HG02938 (cell line): ENCODE results near the gene TOR4A.
"Not testable (repeated sequence)": the region's sequence is repeated elsewhere in the genome, so short reads cannot be mapped to it uniquely, and the experiment has no call there.

Experiments used
- ATAC-seq: cut with Tn5 transposase; IDR thresholded peaks from one replicate; pipeline ENCODE4 v1.9.1; 2021; ENCODE audit warnings: mild to moderate bottlenecking, moderate library complexity; ENCODE audit not compliant: unreplicated experiment

TOR4A gene

GRCh38 chr9:137315581-137316011, 38.1 kb downstream of the TOR4A start:
- ATAC-seq: no peak

GRCh38 chr9:137316012-137316981, 38.8 kb downstream of the TOR4A start:
- no peak for ATAC-seq

DNA sequence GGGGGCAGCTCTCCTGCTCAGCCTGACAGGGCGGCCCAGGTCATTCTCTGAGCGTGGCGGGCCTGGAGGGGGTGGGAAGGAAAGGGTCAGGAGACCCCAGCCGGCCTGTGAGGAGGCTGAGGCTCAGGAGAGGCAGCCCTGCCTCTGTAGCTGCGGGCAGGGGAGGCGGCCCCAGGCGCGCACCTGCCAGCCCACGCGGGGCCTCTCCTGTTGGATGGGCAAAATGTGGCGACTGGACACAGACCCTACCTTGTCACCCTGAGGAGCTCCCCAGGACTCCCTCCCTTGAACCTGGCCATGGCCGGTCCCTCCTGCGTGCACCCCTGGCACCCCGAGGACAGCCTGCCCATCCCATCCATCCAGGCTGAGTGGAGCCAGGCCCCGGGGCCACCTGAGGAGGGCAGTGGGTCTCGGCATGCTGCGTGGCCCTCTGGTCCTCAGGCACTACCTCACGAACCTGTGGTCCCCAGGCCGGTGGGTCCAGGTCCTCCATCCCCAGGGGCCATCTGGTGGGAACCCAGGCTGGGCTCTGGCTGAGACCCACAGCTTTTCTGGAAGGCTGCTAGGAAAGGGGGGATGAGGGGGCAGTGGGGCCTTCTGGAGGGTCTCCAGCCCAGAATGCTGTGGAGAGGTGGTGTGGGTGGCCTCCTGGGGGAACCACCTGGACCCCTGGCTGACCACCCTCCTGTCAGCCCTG, 39.6 kb downstream of the TOR4A start:
- no peak for ATAC-seq

GRCh38 chr9:137317718-137318511, 40.4 kb downstream of the TOR4A start:
- ATAC-seq: no peak

GRCh38 chr9:137318602-137319001, 41.1 kb downstream of the TOR4A start:
- no peak for ATAC-seq

GRCh38 chr9:137319011-137319738, 41.6 kb downstream of the TOR4A start:
- no peak for ATAC-seq

DNA sequence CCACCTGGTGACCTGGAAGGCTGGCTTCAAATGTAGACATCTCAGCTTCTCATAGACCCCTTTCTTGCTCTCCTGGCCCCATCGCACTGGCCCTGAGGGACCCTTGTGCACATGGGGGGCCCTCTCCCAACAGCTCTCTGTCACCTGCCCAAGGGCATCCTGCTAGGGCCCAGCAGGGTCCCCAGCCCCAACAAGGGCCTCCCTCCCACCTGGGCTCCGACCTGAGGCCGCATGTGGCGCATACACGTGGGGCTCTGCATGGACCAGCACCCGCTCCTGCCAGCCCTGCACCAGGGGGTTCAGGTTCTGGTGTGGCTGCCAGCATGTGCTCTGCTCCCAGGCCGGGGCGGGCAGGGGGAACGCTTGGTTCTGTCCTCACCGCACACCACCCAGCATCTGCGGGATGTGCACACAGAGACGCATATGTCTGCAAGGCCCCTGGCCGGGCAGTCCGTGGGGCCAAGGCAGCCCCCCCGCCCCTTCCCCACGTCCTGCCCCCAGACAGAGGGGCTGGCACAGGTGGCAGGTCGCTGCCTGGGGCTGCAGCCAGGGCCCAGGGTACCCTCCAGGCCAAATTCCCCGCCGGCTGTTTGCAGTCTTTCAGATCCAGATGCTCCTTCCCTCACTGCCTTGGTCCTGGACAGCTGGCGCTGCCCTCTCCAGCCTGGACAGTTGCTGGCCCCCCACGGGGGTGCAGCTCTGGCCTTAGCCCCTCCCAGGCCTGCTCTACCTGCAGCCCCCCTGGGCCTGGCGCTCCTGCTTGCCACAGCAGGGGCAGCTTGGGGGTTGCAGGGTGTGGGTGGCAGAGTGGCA, 42.4 kb downstream of the TOR4A start:
- no peak for ATAC-seq

- ATAC-seq: no peak
Measured at GRCh38 chr9:137320555-137321384, 43.2 kb downstream of the TOR4A start.

GRCh38 chr9:137321726-137322361, 44.3 kb downstream of the TOR4A start:
- ATAC-seq: no peak

DNA sequence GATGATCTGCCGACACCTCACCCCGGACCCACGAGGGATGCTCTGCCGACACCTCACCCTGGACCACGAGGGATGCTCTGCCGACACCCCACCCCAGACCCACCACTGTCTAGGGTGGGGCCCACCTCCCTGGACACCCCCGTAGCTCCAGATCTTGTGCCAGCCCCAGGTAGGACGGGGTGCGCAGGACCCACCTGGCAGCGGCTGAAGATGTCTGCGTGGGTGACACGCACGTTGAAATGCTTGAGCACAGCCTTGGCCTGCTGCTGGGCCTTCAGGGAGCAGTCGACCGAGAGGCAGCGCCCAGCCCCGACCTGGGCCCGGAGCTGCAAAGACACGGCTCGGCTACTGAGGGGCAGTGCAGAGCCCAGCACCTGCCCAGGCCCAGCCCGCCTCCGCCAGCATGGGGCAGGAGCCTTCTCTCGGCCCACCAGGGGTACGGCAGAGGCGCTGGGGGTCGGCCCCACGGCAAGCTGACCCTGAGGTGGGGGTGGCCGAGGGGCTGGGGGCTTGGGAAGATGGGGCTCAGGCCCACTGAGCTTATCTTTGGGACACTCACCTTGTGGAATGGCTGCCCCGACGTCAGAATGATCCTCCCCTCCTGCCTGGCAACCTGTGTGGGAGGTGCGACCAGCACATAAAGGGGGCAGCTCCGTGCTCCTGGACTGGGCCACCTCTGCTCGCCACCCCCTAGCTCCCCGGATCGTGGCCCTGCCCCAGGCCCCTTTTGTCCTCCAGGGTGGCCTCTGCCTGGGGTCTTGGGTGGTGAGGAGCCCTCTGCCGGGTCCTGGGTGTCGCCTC, 46.2 kb downstream of the TOR4A start:
- ATAC-seq: no peak

- no peak for ATAC-seq
Measured at GRCh38 chr9:137325124-137325523, 47.6 kb downstream of the TOR4A start.

GRCh38 chr9:137325799-137326198, 48.3 kb downstream of the TOR4A start:
- no peak for ATAC-seq

DNA sequence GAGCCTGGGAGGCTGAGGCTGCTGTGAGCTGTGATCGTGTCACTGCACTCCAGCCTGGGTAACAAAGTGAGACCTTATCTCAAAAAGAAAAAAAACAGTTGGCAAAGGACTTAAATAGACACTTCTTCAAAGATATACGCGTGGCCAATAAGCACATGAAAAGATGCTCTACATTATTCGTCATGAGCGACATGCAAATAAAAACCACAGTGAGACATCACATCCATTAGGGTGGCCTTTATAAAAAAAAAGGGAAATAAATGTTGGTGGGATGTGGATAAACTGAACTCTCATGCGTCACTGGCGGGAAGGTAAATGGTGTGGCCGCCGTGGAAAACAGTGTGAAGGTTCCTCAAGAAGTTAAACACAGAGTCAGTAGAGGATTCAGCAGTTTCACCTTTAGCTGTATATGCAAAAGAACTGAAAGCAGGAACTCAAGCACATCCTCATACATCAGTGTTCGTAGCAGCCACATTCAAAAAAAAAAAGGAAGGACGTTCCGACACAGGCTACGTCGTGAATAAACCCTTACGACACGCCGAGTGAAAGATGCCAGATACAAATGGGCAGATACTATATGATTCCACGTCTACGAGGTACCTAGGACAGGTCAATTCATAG, 49.0 kb downstream of the TOR4A start:
- no peak for ATAC-seq

DNA sequence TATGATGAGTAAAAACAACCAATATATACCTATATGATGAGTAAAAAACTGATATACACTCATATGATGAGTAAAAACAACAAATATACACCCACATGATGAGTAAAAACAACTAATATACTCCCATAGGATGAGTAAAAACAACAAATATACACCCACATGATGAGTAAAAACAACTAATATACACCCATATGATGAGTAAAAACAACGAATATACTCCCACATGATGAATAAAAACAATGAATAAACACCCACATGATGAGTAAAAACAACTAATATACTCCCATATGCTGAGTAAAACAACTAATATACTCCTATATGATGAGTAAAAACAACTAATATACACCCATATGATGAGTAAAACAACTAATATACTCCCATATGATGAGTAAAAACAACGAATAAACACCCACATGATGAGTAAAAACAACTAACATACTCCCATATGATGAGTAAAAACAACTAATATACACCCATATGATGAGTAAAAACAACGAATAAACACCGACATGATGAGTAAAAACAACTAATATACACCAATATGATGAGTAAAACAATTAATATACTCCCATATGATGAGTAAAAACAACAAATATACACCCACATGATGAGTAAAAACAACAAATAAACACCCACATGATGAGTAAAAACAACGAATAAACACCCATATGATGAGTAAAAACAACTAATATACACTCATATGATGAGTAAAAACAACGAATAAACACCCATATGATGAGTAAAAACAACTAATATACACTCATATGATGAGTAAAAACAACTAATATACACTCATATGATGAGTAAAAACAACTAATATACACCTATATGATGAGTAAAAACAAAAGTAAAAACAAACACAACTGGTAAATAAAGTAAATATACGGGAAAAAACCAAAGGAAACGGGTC, 50.4 kb downstream of the TOR4A start:
- ATAC-seq: not testable (repeated sequence)

DNA sequence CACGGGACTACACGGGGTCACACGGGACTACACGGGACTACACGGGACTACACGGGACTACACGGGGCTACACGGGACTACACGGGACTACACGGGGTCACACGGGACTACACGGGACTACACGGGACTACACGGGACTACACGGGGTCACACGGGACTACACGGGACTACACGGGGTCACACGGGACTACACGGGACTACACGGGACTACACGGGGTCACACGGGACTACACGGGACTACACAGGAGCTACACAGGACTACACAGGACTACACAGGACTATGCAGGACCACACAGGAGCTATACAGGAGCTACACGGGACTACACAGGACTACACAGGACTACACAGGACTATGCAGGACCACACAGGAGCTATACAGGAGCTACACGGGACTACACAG, 52.1 kb downstream of the TOR4A start:
- not testable (repeated sequence) for ATAC-seq

DNA sequence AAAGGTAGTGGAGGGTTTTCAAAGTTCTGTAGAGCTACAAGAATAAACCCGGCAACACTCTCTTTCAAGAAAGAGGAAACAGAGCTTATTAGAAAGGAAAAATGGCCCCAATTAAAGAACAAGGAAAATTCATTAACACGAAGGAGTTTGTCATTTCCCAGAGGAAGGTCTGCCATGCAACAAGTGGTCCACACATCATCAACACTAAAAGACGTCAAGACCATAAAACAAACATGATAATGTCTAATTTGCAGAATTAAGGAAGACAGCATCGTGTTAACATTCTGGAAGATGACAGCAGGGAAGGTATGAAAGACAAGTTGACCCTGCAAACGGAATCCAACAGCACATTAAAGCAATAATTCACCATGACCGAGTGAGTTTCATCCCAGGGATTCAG, 53.2 kb downstream of the TOR4A start:
- ATAC-seq: no peak
